Spleen (tissue), 7 donors: ENCODE measurements around the gene LSM14B.

Experiments used
- POLR2AphosphoS5 ChIP-seq, 3 donors: sonication (generic); formaldehyde crosslinking; IDR thresholded peaks; one replicate each; pipeline ENCODE4 v1.5.1; 2017; ENCODE audit warnings: antibody characterized with exemption in 3 of 3
- TF ChIP-seq, protein P1 (sequence below), 11 experiments: fragments of 200-600 bp in 7 of 11; fragments of 450-650 bp in 4 of 11; sonication (generic) in 4 of 11; IDR thresholded peaks in 8 of 11; conservative IDR thresholded peaks in 3 of 11; 1 replicate in 7 of 11; 2 replicates in 4 of 11; pipeline versions ENCODE4 v1.4.0 to v1.8.0; 2016 to 2021; ENCODE audit warnings: antibody characterized with exemption in 11 of 11, inconsistent platforms in 4 of 11, mild to moderate bottlenecking in 1 of 11
- donor health status: DM: no; HTN: no; CAD: no; lungs with moderate emphysema.
- donor health status: DM: no; HTN: no; CAD: no.
- donor health status: DM: no; HTN: no; CAD: no.

DNA sequence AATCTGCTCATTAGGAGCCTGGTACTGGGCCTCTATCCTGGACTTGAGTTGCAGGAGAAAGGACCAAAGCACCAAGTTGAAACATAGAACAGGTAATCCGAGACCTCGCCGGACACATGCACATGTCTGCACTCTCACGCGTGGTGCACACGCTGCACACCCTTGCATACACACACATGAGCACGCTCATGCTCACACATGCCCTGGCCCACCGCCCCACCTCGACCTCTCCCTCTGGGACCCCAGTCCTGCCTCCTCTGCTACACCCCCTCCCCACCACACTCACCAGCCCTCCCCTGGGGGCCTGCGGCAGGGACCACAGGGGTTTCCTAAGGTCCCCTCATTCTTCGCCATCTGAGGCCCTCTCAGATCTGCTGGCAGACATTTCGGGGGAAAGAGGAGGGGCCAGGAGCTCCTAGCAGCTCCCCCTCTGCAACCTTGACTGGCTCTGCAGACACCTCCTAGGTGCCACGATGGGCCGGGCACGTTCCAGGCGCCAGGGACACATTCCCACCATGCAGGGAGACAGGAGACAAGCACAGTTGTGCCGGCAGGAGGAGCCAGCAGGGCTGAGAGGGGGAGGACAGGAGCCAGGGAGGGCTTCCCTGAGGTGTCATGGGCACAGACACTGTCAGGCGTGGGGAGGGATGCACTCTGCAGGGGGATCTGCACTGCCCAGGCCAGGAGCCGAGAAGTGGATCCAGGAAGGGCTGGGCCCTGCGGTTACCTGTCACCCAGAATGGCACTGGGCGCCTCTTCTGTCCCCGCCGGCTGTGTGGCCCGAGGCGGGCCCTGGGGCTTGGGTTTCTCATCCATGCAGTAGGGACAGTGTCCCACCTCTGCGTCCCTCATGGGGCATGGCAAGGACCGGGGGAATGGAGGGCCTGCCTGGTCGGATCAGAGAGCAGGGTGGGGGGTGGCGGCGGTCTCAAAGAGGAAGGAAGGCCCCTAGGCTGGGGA is 25.6 kb upstream of the LSM14B start:
- no peak for TF ChIP-seq POLR2AphosphoS5 (IDR thresholded peaks at IDR 0.05)
- TF ChIP-seq, protein P1, sequence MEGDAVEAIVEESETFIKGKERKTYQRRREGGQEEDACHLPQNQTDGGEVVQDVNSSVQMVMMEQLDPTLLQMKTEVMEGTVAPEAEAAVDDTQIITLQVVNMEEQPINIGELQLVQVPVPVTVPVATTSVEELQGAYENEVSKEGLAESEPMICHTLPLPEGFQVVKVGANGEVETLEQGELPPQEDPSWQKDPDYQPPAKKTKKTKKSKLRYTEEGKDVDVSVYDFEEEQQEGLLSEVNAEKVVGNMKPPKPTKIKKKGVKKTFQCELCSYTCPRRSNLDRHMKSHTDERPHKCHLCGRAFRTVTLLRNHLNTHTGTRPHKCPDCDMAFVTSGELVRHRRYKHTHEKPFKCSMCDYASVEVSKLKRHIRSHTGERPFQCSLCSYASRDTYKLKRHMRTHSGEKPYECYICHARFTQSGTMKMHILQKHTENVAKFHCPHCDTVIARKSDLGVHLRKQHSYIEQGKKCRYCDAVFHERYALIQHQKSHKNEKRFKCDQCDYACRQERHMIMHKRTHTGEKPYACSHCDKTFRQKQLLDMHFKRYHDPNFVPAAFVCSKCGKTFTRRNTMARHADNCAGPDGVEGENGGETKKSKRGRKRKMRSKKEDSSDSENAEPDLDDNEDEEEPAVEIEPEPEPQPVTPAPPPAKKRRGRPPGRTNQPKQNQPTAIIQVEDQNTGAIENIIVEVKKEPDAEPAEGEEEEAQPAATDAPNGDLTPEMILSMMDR (IDR thresholded peaks at IDR 0.05 in 8 of 11, conservative IDR thresholded peaks at IDR 0.05 in 3 of 11) = no peak
